Activated T-cell treated with anti-CD3 and anti-CD28 coated beads for 48 hours (primary cell): ENCODE data around the gene PLET1.

Experiments used
- DNase-seq: peaks from one replicate; pipeline ENCODE4 v3.0.0-alpha.2; 2020; ENCODE audit warnings: low read depth

PLET1 gene

DNA sequence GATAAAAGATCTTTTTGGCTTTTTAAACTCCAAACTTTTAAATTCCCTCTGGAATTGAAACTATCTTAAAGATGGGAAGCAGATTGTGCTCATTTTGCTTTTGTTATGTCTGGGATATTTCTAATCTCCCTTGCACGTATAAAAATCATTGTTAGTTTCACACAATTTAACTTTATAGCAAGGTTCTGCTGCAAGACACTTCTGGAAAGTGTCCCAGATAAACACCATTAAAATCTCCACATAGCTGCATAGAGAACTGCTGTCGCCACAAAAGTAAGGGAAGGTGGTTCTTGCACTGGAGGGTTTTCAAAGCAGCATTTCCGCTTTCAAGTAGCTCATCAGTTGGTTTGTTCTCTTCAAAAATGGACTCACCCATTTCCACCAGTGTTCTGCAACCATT is 22.6 kb downstream of the PLET1 start:
- no peak for DNase-seq

DNA sequence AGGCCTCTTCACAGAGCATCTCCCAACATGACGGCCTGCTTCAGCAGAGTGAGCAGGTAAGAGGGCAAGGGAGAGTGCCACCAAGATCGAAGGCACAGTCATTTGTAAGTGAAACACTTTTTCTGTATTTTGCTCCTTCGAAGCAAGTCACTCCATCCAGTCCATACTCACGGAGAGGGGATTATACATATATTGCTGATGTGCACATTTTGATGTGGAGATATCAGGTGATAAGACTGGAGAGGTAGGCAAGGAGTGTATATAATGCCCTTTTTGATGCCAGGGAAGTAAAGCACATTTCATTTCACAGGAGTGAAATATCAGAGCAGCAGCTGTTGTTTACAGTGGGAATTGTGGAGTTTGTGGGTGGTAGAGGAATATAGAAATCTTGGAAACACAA is 23.2 kb downstream of the PLET1 start:
- DNase-seq, result no peak

DNA sequence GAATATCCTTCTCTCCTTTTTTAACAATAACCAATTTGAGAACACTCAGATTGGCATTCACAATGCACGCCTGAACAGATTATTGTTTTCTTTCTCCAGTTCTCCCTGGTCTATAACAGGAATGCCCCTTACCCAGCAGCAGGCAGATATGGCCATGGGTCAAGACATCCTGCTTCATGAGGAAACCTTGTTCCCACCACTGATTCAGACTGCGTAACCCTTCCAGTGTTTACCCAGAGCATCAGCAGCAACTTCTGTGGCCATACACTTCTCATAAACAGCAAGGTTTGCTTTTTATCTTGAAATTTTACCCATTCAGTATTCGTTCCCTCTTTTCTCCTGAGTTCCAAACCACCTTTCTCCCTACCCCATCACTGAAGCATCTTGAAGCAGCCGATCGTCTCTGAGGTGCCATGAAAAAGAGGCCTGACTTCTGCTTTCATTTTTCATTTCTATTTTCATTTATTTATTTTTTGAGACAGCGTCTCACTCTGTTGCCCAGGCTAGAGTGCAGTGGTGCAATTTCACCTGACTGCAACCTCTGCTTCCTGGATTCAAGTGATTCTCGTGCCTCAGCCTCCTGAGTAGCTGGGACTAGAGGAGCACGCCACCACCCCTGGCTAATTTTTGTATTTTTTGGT is 24.8 kb downstream of the PLET1 start:
- DNase-seq, result no peak

DNA sequence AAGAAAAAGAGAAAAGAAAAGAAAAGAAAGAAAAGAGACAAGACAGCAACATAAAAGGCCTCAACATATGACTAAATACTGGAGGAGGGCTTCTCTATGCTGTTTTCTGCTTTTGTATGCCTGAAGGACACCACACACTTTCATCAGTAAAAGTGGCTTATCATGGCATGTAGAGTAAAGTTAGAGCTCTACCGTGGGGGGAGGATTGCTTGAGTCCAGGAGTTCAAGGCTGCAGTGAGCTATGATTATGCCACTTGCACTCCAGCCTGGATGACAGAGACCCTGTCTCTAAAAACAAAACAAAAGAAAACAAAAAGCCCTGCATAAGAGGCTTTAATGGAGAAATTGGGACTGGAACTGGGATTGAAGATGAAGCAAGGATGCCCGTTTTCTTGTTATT is 28.7 kb downstream of the PLET1 start:
- no peak for DNase-seq

DNA sequence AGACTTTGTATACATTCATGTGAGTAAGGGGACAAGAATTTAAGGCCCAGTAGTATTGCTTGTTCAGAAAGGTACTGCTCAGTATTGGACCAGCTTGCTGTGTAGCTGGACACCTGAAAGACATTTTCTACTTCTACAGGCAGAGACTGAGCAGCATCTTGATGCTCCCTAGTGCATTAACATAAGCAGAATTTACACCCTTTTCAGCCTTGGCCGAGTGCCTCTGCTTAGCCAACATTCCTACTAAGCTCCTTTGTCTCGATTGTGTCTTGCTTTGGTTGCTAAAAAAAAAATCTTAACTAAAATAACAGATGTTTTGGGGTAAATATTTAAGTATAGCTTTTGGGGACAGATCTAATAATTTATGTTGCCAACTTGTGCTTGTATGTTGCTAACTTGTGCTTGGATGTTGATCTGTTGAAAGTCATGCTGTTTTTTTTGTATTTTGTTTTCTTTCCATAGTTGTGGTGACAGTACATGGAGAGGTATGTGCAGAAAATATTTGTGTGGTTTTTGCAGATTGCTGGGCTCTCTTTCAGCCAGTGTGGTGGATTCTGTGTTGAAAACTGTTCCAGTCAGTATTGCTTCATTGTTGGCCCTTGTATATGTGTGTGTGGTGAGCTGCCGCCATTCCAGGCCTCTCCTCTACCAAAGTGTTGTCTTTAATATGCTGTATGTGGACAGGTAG is 30.8 kb downstream of the PLET1 start:
- DNase-seq, result no peak

DNA sequence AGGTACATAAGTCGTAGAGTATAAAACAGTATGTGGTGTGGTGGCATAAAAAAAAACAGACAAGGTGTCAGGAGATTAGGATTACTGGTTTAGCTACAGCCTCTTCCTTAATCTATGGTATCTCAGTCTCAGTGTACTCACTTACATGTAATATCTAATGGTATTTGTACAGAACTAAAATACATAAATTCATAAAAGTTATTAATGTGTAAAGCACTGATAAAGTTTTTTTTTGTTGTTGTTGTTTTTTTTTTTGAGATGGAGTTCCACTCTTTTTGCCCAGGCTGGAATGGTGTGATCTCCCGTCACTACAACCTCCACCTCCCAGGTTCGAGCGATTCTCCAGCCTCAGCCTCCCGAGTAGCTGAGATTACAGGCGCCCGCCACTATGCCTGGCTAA is 31.5 kb downstream of the PLET1 start:
- DNase-seq, result no peak

DNA sequence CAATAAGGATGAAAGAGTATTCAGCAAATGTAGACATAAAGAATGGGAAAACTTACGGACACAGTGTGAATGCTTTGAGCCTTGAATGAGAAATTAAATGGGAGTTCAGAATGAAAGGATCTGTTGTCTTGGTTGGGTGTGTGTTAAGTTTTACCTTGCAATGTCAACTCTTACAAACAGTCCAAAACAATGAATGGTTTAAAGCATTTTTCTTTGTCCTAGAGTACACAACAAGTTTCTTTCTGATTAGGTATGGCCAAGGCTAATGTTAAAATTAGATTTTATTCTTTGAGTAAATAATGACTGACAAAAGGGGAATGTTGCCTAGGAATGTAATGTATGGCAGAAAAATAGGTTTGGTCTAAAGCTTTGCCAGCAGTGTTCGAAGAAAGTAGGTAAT is 32.0 kb downstream of the PLET1 start:
- DNase-seq, result no peak

DNA sequence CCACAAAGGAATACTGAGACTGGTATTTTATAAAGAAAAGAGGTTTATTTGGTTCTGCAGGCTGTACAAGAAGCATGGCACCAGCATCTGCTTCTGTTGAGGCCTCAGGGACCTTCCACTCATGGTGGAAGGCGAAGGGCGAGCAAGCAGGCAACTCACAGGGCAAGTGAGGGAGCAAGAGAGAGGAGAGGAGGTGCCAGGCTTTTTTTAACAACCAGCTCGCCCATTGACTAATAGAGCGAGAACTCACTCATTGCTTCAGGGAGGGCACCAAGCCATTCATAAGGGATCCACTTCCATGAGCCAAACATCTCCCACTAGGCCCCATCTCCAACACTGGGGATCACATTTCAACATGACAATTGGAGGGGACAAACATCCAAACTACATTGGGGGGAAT is 33.2 kb downstream of the PLET1 start:
- DNase-seq, result no peak

DNA sequence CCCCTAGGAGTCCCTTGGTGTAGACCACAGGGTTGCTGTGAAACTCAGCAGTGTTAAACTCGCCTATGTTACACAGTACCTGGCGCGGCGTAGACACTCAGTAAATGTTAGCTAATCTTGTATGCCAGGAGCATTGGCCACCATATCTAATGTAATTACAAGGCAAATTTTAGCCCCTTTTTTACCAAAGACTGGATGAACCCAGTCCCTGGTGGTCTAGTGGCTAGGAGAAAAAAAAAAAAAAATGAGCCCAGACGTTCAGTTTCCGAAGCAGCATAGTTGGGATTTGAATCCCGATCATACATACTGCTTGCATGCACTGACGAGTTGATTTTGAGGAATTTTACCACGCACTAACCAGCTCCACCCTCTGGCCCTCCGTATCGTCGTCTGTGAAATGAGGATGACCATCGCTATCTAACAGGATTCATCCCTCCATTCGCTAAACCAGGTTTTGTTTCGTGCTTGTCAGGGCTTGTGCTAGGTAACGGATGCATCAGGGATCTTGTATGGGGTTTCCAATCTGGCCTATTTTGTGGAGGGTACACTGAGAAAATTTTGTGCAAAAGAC is 33.7 kb downstream of the PLET1 start:
- DNase-seq, result no peak

DNA sequence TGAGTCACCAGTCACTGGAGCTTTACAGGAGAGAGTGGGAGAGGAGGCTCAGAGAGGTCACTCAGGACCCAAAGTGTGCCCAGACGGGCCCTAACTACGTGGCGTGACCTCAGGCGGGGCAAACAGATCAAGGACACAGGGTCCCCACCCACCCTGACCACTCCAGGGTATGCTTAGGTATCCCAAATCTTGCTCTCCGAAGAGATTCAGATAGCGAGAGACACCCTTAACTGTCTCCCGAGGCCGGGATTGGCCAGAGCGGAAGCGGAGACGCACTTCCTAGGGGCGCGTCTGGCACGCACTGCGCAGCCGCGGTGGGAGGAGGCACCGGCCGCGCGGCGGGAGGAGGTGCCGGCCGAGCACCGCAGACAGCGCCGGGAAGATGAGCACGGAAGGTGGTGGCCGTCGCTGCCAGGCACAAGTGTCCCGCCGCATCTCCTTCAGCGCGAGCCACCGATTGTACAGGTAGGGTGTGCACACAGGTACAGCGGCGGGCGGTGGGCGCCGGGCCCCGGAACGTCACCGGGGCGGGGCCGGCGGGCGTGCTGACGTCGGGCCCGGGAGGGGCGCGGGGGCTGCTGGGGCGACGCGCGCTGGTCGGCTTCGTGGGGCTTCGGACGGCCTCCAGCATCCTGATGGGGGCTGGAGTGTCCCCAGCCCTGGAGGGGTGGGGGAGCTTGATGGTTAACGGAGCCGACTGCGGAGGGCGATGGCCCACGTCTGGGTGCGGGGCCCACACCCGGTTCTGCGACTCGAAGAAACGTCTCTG is 34.4 kb downstream of the PLET1 start, which contains the start of gene PTS:
PTS (plus strand) TSS at position 367 of the 769 bp plus-strand sequence; CDS start at position 383, 16 bp downstream.
- DNase-seq, result peak; percentile 81

DNA sequence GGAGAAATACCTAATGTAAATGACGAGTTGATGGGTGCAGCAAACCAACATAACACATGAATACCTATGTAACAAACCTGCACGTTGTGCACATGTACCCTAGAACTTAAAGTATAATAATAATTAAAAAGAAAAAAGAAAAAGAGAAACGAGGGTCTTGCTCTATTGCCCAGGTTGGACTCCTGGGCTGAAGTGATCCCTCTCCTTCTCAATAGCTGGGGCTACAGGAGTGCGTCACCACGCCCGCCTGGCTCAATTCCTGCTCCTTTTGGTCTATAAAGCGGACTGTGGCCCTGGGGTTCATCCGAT is 35.0 kb downstream of the PLET1 start:
- no peak for DNase-seq

DNA sequence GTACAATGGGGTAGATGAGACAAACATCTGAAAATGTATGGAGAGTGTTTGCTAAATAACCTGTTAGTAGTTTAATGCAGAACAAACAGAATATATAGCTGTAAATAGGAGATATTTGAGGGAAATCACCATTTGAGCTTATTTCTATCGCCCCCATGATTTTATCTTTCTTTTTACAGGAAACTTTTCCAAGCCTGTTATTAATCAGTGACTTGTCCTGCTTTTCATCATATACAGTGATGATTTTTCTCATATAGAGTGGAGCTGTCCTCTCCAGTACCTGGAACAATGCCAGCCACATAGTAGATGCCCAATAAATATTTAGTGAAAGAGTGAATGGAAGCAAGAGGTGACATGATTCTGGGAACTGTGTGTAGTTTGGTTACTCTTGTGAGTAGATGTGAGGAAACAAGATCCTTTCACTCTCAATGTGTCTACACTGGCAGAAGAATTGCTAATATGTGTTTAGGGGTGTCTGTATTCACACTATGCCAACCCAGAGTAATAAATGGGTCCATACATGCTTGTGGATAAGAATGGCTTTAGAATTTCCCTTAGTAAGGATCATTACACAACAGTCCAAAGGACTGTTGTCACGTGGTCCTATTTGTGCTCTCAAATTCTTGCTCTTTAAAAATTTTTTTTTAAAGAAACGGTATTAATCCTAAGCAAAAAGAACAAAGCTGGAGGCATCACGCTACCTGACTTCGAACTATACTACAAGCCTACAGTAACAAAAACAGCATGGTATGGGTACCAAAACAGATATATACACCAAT is 36.7 kb downstream of the PLET1 start:
- no peak for DNase-seq

DNA sequence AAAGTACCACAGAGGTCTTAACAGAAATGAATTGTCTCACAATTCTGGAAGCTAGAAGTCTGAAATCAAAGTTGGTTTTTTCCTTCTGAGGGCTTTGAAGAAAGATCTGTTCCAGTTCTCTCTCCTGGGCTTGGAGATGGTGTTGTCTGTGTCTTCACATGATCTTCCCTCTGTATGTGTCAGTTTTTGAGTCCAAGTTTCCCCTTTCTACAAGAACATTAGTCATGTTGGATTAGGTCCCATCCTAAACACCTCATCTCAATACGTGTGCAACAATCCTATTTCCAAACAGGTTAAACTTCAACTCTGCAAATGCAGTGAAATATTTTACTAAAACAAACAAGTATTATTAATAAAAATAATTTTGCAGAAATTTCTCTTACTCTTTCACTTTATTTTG is 37.5 kb downstream of the PLET1 start:
- no peak for DNase-seq

DNA sequence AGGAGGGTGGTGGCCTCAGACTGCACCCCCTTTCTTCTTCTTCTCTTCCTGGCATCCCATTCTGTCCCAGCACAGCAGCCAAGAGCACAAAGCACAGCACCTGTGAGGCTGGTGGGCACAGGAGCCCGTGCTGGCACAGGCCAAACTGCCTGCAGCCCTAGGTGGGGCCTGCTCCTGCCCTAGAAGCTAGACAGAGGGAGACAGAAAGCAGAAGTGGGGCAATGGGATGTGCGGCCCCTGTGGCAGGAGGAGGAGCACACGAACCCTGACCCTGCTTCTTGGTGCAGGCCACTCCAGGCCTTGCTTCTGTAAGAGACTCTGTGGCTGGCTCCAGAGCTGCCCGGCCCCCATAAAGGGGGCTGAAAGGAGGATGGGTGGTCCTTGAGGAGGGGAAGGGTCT is 38.4 kb downstream of the PLET1 start:
- DNase-seq, result no peak

DNA sequence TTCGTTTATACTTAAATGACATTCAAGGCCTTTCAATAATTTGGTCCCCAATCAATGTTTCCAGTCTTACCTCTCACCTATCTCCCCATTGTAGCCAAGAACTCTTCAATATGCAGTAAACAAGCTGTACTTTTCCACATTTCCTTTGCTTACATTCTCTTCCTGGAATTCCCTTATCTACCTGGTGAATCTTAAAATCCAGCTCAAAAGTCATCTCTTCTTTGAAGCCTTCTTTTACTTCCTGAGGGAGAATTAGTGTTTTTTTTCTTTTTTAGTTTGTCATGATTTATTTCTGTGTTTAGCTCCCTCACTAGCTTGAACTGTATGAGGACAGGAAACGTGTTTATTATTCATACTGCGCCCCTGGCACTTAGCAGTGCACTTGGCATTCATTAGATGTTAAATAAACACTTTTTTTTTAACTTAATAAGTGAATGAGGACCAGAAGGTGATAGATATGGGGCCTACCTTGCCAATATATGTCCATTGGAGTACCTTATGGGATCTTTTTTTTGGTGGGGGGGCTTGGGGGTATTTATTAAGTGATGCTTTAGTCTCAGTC is 39.3 kb downstream of the PLET1 start:
- no peak for DNase-seq

DNA sequence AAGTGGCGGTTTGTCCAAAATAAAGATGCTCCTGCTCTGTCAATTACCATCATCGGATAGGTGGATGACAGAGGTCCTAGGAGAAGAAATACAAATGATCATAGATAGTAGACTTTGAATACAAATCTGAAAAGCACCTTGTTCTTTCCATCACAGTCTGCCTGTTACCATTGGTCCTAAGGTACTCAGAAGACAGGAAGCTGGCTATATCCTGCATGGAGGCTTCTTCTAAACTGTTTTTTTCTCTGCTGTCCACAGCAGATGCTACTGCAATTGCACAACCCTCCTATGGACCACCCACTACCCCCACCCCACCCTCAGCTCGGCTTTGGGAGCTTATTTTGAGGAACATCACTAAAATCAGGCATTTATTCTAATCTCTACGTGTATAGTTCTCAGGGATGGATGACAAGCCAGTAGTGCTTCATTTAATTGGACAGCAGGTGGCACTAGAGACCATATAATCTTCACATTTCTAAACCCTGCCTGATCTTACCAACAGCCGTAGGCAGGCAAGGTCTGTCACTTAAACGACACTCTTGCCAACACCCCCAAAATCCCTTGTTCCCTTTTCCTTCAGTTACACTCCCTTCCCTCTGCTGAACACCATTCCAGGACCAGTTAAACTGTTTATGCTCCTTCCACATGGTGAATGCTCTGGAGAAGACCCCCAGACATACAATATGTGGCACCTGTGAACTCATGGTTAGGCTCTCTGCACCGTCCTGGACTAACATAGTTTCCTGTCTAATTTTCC is 41.0 kb downstream of the PLET1 start:
- DNase-seq, result no peak

DNA sequence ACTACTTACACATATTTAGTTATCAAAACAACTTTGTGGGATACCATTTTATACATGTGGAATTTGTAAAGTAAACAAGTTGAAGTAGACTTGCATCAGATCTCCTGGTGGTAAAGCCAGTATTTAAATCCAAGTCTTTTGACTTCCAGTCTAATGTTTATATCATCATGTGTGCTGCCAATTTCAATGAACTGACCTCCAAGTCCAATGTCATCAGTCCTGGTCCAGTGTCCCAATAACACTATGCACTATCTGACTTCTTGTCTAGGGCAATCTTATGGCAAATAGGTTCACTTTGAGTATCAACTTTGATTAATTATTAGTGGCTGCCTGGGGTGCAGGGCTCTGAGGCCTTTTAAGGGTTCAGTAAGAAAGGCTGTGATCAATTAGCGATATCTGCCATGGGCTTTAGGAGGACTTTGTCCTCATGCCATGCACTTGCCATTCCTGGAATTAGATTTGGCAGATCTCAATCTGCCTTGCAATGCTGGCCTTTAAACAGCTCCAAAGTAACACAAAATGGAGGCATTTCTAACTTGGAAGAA is 44.0 kb downstream of the PLET1 start:
- no peak for DNase-seq

DNA sequence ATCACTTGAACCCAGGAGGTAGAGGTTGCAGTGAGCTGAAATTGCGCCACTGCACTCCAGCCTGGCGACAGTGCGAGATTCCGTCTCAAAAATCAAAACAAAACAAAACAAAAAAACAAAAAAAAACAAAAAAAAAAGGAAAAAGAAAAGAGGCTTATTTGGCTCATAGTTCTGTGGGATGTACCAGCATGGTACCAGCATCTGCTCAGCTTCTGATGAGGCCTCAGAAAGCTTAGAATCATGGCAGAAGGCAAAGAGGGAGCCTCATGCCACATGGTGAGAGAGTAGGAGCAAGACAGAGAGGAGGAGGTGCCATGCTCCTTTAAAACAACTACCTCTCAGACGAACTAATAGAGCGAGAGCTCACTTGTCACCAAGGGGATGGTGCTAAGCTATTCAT is 45.0 kb downstream of the PLET1 start:
- DNase-seq, result no peak

DNA sequence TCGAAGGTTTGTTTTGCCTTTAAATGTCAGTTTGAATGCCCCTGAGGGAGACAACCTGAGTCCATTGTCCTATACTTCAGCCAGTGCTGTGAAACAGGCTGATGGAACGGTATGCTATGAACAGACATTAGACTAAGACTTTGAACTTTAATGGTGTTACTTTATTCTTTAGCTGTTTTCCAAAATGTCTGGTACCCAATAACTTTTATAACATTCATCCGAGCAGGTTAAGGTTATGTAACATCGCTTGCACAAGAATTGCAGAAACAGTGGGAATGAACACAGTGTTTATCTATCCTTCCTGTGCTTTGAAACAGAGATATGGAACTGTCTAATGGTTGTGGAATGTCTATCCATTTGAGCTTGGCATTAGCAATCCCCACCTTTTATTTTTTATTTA is 46.9 kb downstream of the PLET1 start:
- DNase-seq, result no peak

DNA sequence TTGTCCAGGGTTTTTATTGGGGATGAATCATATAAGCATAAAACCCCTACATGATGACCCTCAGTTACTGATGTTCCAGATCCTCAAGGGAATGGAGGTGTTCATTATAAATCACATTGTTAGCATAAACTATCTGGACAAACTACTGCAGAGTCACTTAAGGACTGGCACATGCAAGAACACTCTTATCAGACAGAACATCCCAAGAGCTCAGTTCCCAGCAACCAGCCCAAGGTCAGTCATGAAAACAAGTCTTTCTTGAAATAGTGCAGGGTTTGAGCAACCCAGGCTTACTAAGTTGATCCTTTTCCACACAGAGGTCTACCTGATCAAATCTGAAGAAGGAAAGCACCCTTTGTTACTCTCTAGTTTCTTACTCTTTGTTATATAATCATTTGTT is 48.0 kb downstream of the PLET1 start:
- DNase-seq, result no peak

DNA sequence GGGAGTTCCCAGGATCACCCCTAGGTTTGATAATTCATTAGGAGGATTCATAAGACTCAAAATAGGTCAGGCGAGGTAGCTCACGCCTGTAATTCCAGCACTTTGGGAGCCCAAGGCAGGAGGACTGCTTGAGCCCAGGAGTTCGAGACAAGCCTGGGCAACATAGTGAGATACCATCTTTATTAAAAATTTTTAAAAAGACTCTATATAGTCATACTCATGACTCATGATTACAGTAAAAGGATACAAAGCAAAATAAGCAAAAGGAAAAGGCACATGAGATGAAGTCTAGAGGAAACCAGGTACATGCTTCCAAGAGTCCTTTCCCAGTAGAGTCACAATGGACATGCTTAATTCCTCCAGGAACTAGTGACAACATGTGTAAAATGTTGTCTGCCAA is 48.4 kb downstream of the PLET1 start:
- DNase-seq, result no peak
